Measurements from ENCODE around the gene PAK4. TPM values are rescaled to one million over a fixed set of nuclear protein-coding genes. Genes with fewer than 3 reads are reported as not detected.

The PAK4 gene
- total RNA-seq, 2 experiments from 2014 or later, result 2.7 to 6.3 TPM

DNA sequence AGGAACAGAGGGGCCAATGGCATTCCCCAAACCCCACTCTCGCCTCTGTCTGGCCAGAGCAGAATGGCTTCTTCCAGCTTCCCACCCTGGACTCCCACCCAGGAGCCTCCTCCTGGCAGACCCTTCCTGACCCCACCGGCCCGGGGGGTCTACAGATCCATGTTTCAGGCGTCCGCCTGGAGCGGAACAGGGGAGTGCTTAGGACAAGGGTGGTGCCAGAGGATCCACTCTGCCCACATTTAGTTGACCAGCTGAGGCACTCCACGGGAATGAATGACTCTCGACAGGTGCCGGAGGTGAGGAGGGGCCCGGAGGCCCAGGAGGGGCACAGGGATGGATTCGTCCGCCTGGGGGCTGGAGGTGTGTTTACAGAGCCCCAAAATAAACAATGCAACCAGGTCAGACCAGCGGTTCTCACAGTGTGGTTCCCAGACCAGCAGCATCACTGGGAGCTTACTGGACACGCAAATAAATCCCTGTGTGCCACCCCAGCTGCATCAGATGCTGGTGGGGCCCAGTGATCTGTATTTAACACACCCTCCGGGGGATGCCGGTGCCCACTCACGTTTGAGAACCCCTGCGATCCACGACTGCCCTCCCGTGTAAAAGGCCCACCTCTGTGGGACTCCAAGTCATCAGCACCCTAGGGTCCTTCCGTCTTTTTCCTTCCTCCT lies 56.1 kb downstream of the PAK4 start:
- H3K27ac Mint-ChIP-seq, result no peak overlapping the region
- H3K36me3 ChIP-seq (ENCODE audit: insufficient read depth, low read length), result peaks cover 15% of the 10 kb centered on the region
- H3K27ac ChIP-seq (ENCODE audit: low read depth in 1 of 2, low read length in 2 of 2), result no peak overlapping the region
- ATAC-seq (ENCODE audit: poor library complexity) (no peak), DNase-seq (no peak)
- no peak overlapping the region for H3K4me3 Mint-ChIP-seq
- H3K4me1 ChIP-seq (ENCODE audit: insufficient read depth, low read length), result no peaks in the 10 kb centered on the region
- H3K27me3 Mint-ChIP-seq, result no peaks in the 10 kb centered on the region
- H3K9me3 ChIP-seq (ENCODE audit: control insufficient read depth in 1 of 2, insufficient read depth in 1 of 2, low read length in 2 of 2), result peaks cover 0 to 4% of the 10 kb centered on the region in 2 experiments
- CTCF ChIA-PET, result no interaction called here
- H3K27me3 ChIP-seq (ENCODE audit: control insufficient read depth in 1 of 2, insufficient read depth in 2 of 2, low read length in 2 of 2), result no peaks in the 10 kb centered on the region
- H3K4me1 Mint-ChIP-seq (ENCODE audit: low read depth), result no peaks in the 10 kb centered on the region
- intact Hi-C loops (cut with DNase I, micrococcal nuclease), result loop anchor here in 1 of 2 experiments (10.0 kb wide), 1 partner anchor 217 kb away; no protein-coding TSS in a partner anchor
- TF ChIP-seq, protein P1, sequence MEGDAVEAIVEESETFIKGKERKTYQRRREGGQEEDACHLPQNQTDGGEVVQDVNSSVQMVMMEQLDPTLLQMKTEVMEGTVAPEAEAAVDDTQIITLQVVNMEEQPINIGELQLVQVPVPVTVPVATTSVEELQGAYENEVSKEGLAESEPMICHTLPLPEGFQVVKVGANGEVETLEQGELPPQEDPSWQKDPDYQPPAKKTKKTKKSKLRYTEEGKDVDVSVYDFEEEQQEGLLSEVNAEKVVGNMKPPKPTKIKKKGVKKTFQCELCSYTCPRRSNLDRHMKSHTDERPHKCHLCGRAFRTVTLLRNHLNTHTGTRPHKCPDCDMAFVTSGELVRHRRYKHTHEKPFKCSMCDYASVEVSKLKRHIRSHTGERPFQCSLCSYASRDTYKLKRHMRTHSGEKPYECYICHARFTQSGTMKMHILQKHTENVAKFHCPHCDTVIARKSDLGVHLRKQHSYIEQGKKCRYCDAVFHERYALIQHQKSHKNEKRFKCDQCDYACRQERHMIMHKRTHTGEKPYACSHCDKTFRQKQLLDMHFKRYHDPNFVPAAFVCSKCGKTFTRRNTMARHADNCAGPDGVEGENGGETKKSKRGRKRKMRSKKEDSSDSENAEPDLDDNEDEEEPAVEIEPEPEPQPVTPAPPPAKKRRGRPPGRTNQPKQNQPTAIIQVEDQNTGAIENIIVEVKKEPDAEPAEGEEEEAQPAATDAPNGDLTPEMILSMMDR (IDR thresholded peaks at IDR 0.05), result no peak
- POLR2A ChIA-PET, result no interaction called here
- H3K9me3 Mint-ChIP-seq, result no peaks in the 10 kb centered on the region
- H3K36me3 Mint-ChIP-seq (ENCODE audit: low read depth), result peaks cover 7% of the 10 kb centered on the region
- H3K4me3 ChIP-seq (ENCODE audit: low read length), result no peak overlapping the region

DNA sequence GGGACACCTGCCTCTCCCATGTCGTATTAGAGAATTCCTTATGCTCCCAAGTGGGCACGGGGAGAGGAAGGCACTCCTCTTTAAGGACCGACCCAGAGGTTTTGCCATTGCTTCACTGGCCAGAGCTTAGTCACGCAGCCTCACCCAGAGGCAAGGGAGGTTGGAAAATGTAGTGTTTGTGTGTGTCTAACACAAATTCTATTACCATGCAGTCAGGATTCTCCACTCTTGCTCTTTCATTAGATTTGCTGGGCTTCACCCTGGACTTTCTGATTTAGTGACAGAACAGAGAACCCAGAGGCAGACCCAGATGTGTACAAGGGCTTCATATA lies 56.6 kb downstream of the PAK4 start:
- Histone ChIP-seq H3K4me3 (ENCODE audit: low read length) (no peak overlapping the region), H3K9me3 (ENCODE audit: control insufficient read depth in 1 of 2, insufficient read depth in 1 of 2, low read length in 2 of 2) (peaks cover 0 to 4% of the 10 kb centered on the region in 2 experiments), H3K27ac (ENCODE audit: low read depth in 1 of 2, low read length in 2 of 2) (no peak overlapping the region), H3K36me3 (ENCODE audit: insufficient read depth, low read length) (peaks cover 13% of the 10 kb centered on the region), H3K4me1 (ENCODE audit: insufficient read depth, low read length) (no peaks in the 10 kb centered on the region), H3K27me3 (ENCODE audit: control insufficient read depth in 1 of 2, insufficient read depth in 2 of 2, low read length in 2 of 2) (no peaks in the 10 kb centered on the region)
- TF ChIP-seq, protein P1 (IDR thresholded peaks at IDR 0.05), result no peak
- Mint-ChIP-seq H3K9me3 (no peaks in the 10 kb centered on the region), H3K4me3 (no peak overlapping the region), H3K27ac (no peak overlapping the region), H3K4me1 (ENCODE audit: low read depth) (no peaks in the 10 kb centered on the region), H3K27me3 (peaks cover 2% of the 10 kb centered on the region), H3K36me3 (ENCODE audit: low read depth) (peaks cover 7% of the 10 kb centered on the region)
- no peak for DNase-seq
- no peak for ATAC-seq (ENCODE audit: poor library complexity)
- ChIA-PET CTCF (no interaction called here), POLR2A (no interaction called here)
- intact Hi-C loops (cut with DNase I, micrococcal nuclease), result loop anchor here in 1 of 2 experiments (10.0 kb wide), 1 partner anchor 217 kb away; no protein-coding TSS in a partner anchor

DNA sequence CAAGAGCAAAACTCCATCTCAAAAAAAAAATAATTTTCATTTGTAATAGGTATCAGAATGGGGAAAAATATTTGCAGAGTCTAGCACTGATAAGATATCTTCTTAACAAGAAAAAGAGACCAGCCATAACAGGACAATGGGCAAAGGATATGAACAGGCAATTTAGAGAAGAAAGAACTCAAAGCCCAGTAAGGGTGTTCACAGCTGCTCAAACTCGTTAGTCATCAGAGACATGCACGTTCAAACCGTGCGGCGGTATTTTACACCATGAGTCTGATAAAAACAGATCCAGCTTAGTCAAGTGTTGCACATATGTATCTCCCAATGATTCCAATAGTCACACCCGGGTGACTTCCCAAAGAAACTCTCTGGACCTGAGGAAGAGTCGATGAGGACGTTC lies 57.5 kb downstream of the PAK4 start:
- no peak overlapping the region for H3K4me3 ChIP-seq (ENCODE audit: low read length)
- Mint-ChIP-seq H3K9me3 (no peaks in the 10 kb centered on the region), H3K4me3 (no peak overlapping the region), H3K4me1 (ENCODE audit: low read depth) (no peaks in the 10 kb centered on the region), H3K27ac (no peak overlapping the region), H3K36me3 (ENCODE audit: low read depth) (peaks cover 3% of the 10 kb centered on the region), H3K27me3 (peaks cover 5% of the 10 kb centered on the region)
- ATAC-seq (ENCODE audit: poor library complexity) (no peak), DNase-seq (no peak)
- TF ChIP-seq, protein P1 (IDR thresholded peaks at IDR 0.05), result no peak
- no peaks in the 10 kb centered on the region for H3K27me3 ChIP-seq (ENCODE audit: control insufficient read depth in 1 of 2, insufficient read depth in 2 of 2, low read length in 2 of 2)
- H3K36me3 ChIP-seq (ENCODE audit: insufficient read depth, low read length), result peaks cover 6% of the 10 kb centered on the region
- POLR2A ChIA-PET, result no interaction called here
- CTCF ChIA-PET, result interaction anchor here (1.0 kb wide), 1 partner anchor 61 kb away, joined by 4 read pairs; no protein-coding TSS in a partner anchor
- peaks cover 0 to 4% of the 10 kb centered on the region in 2 experiments for H3K9me3 ChIP-seq (ENCODE audit: control insufficient read depth in 1 of 2, insufficient read depth in 1 of 2, low read length in 2 of 2)
- H3K4me1 ChIP-seq (ENCODE audit: insufficient read depth, low read length), result no peaks in the 10 kb centered on the region
- intact Hi-C loops (cut with DNase I, micrococcal nuclease), result loop anchor here in 1 of 2 experiments (10.0 kb wide), 1 partner anchor 218 kb away; no protein-coding TSS in a partner anchor
- no peak overlapping the region for H3K27ac ChIP-seq (ENCODE audit: low read depth in 1 of 2, low read length in 2 of 2)

All from CD4-positive, alpha-beta T cell (primary cell).